OCI-LY3 (cell line): Measurements from ENCODE around the gene ANKRD6.

ENCODE experiments used
- H2AFZ ChIP-seq: fragments of 200-600, 300-600 bp; shearing (Covaris generic); 2 replicates; pipeline ENCODE4 v1.6.0; 2014; ENCODE audit warnings: antibody characterized with exemption, low read depth, low read length
- H3K27ac ChIP-seq: fragments of 200-600, 300-600 bp; sonication (generic); 2 replicates; pipeline ENCODE4 v1.5.1; 2014; ENCODE audit warnings: mild to moderate bottlenecking, low read length, moderate library complexity, mixed read lengths
- H3K27me3 ChIP-seq: fragments of 200-600, 300-600 bp; sonication (generic); 2 replicates; pipeline ENCODE4 v1.6.1; 2014; ENCODE audit warnings: low read depth, low read length, mixed read lengths
- H3K36me3 ChIP-seq: fragments of 200-600, 300-600 bp; sonication (generic); replicated peaks from 2 replicates; pipeline ENCODE3; 2014; ENCODE audit warnings: low read depth, low read length, mixed read lengths
- H3K4me1 ChIP-seq: fragments of 300-600, 200-600 bp; sonication (generic); 2 replicates; pipeline ENCODE4 v1.6.1; 2014; ENCODE audit warnings: low read length, mixed read lengths
- H3K4me2 ChIP-seq: fragments of 200-600, 300-600 bp; sonication (generic); 2 replicates; pipeline ENCODE4 v1.6.1; 2014; ENCODE audit warnings: low read length, mixed read lengths
- H3K4me3 ChIP-seq: fragments of 300-600, 200-600 bp; sonication (generic); 2 replicates; pipeline ENCODE4 v1.5.1; 2014; ENCODE audit warnings: antibody characterized with exemption, mild to moderate bottlenecking, low read length, moderate library complexity
- H3K79me2 ChIP-seq: fragments of 300-600, 200-600 bp; shearing (Covaris generic); 2 replicates; pipeline ENCODE4 v1.6.1; 2014; ENCODE audit warnings: mild to moderate bottlenecking, low read length, mixed read lengths
- H3K9ac ChIP-seq: fragments of 300-600, 200-600 bp; shearing (Covaris generic); 2 replicates; pipeline ENCODE4 v1.6.0; 2014; ENCODE audit warnings: mild to moderate bottlenecking, low read length, moderate library complexity
- H3K9me3 ChIP-seq: fragments of 200-600, 300-600 bp; shearing (Covaris generic); 2 replicates; pipeline ENCODE4 v1.6.1; 2014; ENCODE audit warnings: low read length, mixed read lengths; ENCODE audit not compliant: insufficient read depth
- H4K20me1 ChIP-seq: fragments of 200-600, 300-600 bp; sonication (generic); 2 replicates; pipeline ENCODE4 v1.6.1; 2016; ENCODE audit warnings: low read length, mixed read lengths; ENCODE audit not compliant: insufficient read depth
- CTCF ChIP-seq: fragments of 200-600, 300-600 bp; sonication (generic); IDR thresholded peaks from 2 replicates; pipeline ENCODE4 v1.5.1; 2014; ENCODE audit warnings: antibody characterized with exemption, low read length, low read depth
- EZH2phosphoT487 ChIP-seq: fragments of 200-600 bp; shearing (Covaris generic); IDR thresholded peaks from 2 replicates; pipeline ENCODE4 v1.6.1; 2018; ENCODE audit warnings: antibody characterized with exemption, mixed run types, low read depth

The ANKRD6 gene

GRCh38 chr6:89542866-89543265, 109.9 kb downstream of the ANKRD6 start:
- Histone ChIP-seq H3K4me2 (peak overlapping the region; percentile 16), H3K27me3 (0 out of 2 replicates have a peak, but pooled peaks cover 8% of the 10 kb centered on the region), H3K4me3 (no peak overlapping the region), H4K20me1 (no peaks in the 10 kb centered on the region), H3K27ac (no peak overlapping the region), H3K4me1 (no peaks in the 10 kb centered on the region), H2AFZ (no peak overlapping the region), H3K36me3 (no peaks in the 10 kb centered on the region), H3K9me3 (no peaks in the 10 kb centered on the region), H3K79me2 (no peaks in the 10 kb centered on the region), H3K9ac (no peak overlapping the region)
- TF ChIP-seq EZH2phosphoT487 (no peak), CTCF (no peak)

DNA sequence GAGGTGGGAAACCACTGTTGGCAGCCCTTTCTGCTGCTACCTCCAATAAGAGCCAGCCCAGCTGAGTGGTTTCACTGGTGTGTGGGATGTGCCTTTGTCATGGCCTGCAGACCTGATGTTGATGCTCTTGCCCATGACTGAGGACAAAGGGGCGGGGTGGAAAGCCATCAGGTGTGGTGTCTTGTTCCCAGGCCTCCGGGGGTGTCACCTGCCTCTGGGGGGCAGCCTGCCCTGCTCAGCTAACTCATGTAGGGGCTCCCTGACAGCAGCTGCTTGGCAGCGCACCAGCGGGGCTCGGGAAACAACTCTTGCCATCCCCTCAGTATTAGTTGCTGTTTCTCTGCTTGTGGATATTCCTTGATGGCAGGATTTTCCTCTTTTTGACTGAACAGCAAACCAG, 114.3 kb downstream of the ANKRD6 start:
- H3K4me3 ChIP-seq: no peak overlapping the region
- no peak overlapping the region for H3K9ac ChIP-seq
- no peaks in the 10 kb centered on the region for H4K20me1 ChIP-seq
- no peak overlapping the region for H3K4me2 ChIP-seq
- H2AFZ ChIP-seq: no peak overlapping the region
- no peak overlapping the region for H3K27ac ChIP-seq
- H3K79me2 ChIP-seq: no peaks in the 10 kb centered on the region
- 0 out of 2 replicates have a peak, but pooled peaks cover 5% of the 10 kb centered on the region for H3K27me3 ChIP-seq
- no peaks in the 10 kb centered on the region for H3K4me1 ChIP-seq
- no peaks in the 10 kb centered on the region for H3K36me3 ChIP-seq
- TF ChIP-seq CTCF: no peak
- no peak for TF ChIP-seq EZH2phosphoT487
- H3K9me3 ChIP-seq: no peaks in the 10 kb centered on the region

GRCh38 chr6:89553431-89553830, 120.5 kb downstream of the ANKRD6 start:
- Histone ChIP-seq H2AFZ (no peak overlapping the region), H3K4me1 (no peaks in the 10 kb centered on the region), H4K20me1 (no peaks in the 10 kb centered on the region), H3K4me2 (no peak overlapping the region), H3K9ac (no peak overlapping the region), H3K27me3 (0 out of 2 replicates have a peak, but pooled peaks cover 5% of the 10 kb centered on the region), H3K79me2 (no peaks in the 10 kb centered on the region), H3K36me3 (no peaks in the 10 kb centered on the region), H3K27ac (no peak overlapping the region), H3K4me3 (no peak overlapping the region), H3K9me3 (no peaks in the 10 kb centered on the region)
- TF ChIP-seq CTCF (no peak), EZH2phosphoT487 (no peak)

GRCh38 chr6:89554106-89554505, 121.2 kb downstream of the ANKRD6 start:
- Histone ChIP-seq H3K4me3 (no peak overlapping the region), H3K9me3 (no peaks in the 10 kb centered on the region), H3K79me2 (no peaks in the 10 kb centered on the region), H3K4me2 (no peak overlapping the region), H3K27ac (no peak overlapping the region), H3K9ac (no peak overlapping the region), H3K27me3 (0 out of 2 replicates have a peak, but pooled peaks cover 5% of the 10 kb centered on the region), H4K20me1 (no peaks in the 10 kb centered on the region), H3K4me1 (no peaks in the 10 kb centered on the region), H2AFZ (no peak overlapping the region), H3K36me3 (no peaks in the 10 kb centered on the region)
- no peak for TF ChIP-seq EZH2phosphoT487
- no peak for TF ChIP-seq CTCF
